HG03571 (cell line): ENCODE results near the gene ELAVL3.

Experiments
- ATAC-seq: cut with Tn5 transposase; IDR thresholded peaks from one replicate; pipeline ENCODE4 v1.9.1; 2021; ENCODE audit not compliant: unreplicated experiment

ELAVL3 gene

DNA sequence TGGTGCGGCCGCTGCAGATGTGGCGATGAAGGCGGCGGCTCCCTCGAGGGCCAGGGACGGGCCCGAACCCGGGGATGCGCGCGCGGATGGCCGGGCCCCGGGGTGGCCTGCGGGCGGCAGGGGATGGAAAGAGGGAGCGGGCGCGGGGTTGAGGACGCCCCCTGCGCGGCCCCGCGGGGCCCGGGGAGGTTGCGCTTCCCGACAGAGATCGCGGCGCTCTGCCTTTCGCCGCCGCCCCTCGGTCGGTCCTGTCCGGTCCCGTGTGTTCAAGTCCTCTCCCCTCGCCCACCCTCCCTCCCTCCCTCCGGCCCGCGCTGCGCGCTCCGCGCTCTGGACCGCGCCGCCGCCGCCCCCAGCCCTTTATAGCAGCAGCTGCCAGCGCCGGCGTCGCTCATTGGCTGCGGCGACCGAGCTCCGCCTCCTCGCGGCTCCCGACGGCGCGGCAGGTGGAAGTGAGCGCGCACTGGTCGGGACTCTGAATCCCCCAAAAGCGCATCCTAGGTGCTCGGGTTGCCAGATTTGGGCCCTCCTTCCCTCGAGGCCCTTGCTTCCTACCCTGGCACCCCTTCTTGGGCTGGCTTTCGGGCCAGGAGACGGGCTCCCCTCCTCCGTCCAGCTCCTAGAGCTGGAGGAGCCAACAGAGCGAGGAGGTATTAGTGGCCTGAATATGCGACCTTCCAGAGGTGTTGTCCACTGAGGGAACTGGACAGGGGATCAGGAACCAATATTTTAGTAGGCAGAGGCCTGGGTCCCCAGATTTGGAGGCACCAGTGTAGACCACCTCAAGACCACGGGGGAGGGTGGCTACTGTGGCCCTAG is at the start of gene ELAVL3:
Gene ELAVL3, minus strand, starts transcription at position 332 of the 819 bp plus-strand sequence. CDS start 438 bp downstream, outside the sequence.
- no peak for ATAC-seq

GRCh38 chr19:11530432-11530831 is 49.6 kb upstream of the ELAVL3 start:
- no peak for ATAC-seq

DNA sequence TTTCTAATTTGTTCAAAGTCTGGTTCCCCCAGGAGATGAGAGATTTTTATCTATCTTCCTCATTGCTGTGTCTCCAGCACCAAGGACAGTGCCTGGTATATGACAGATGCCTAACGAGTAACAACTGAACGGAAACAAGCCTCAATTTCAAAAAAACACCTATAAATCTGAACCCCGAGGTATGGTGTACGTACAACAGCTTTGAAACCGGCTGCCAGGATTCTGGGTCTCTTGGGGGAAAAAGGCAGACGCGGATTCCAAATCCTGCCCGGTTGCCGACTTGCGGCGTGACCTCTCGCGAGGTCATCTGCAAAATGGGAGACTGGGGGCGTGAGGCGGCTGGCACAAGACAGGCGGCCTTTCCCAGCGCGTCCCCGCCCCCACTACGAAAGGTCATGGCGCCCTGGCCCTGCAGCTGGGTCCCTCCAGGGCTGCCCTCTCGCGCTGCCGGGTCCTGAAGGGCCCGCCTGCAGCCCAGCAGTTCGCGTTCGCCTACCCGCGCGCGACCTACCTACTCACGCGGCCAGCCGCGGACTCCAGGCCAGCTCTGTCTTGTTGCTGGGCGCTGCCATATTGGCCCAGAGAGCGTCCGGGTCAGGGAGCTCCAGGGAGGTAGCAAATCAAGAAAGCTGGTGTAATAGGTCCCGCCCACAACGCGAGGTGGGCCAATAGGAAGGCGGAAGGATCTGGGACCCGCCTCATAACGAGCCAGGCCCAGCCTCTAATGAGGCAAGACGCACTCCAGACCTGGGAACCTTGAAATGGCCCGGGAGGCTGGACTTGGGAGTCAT is 47.9 kb upstream of the ELAVL3 start, which contains the start of gene ECSIT:
Gene ECSIT, minus strand, starts transcription at position 584 of the 791 bp plus-strand sequence. CDS start 9,964 bp downstream, outside the sequence.
- ATAC-seq: peak; percentile 89

- no peak for ATAC-seq
These were observed 38.3 kb upstream of the ELAVL3 start for GRCh38 chr19:11519138-11519537.

DNA sequence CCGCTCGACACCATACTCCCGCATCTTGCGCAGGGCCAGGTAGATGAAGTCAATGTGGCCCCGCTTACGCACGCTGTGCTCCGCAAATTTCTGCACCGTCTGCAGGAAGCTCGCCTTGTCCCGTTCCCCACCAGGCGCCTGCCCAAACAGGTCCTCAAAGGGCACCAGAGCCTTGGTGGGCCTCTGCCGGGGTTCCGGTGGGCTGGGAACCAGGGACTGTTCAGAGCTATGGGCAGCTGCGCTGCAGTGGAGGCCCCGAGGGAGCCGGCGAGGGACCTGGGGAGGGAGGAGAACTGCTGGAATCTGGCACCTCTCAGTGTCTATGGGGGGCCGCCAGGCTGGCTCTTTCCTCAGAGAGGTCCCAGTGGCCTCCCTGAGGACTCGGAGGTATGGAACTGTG is 33.1 kb upstream of the ELAVL3 start:
- no peak for ATAC-seq

- no peak for ATAC-seq
These were observed 29.6 kb upstream of the ELAVL3 start for GRCh38 chr19:11510444-11510843.

DNA sequence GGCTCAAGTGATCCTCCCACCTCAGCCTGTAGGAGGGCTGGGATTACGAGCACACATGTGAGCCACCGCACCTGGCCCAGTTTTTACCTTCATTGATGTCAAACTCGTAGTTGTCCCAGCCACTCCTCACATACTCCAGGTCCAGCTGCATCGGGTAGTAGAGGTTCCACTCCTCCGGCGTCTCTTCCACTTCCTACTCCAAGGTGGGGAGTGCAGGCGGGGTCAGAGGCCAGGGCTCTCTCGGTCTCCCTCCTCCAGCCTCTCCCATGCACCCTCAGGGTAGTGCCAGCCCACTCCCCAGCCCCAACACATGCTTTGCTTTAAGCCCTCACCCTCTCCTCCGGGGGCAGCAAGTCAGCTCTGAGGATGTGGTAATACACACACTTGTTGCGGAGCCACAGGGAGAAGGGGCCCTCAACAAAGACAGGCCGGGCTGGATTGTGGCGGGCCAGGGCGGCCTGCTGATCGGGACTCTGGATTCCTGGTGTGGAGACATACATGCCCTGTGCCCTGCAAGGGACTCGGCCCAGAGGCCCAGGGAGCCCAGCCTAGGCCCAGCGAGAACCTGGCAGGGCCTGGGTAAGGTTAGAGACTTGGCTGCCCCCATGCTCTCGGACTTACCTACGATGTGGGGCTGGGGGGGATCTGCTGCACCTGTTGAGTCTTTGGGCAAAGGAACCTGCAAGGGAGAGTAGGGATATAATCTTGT is 26.7 kb upstream of the ELAVL3 start:
- no peak for ATAC-seq

DNA sequence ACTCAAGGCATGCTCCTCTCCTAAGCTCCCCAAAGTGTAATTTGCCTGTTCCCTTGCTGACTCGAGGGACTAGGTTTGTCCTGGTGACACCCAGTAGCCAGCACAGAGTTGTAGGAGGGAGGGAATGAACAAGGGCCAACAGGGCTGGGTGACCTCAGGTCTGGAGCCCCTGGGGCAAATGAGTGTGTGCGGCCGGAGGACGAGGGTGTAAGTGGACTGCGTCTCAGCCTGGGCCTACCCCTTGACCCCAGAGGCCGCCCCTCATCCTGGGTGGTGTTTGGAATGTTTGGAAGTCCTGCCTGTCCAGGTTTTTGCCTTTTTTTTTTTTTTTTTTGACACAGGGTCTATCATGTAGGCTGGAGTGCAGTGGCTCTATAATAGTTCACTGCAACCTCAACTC is 26.1 kb upstream of the ELAVL3 start:
- no peak for ATAC-seq

DNA sequence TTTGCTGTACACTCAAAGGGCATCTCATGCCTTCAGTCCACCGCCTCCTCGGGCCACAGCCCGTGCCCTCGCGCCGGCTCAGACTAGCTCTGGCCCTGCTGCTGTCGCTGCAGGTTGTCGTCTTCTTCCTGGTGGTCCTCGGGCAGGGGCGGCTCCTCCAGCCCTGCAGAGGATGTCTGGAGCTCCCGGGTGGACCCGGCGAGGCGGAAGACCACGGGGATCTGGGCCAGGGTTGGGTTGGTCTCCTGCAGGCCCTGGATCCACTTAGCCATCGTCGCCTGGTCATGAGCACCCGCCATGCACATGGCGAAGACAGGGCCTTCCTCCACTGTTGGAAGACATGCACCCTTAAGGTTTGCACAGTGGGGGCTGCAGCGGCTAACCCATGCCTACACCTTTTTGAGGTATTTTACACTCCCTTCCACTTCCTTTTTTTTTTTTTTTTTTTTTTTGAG is 25.3 kb upstream of the ELAVL3 start:
- ATAC-seq: peak; percentile 33

- peak; percentile 30 for ATAC-seq
These were observed 24.8 kb upstream of the ELAVL3 start, which contains the start of gene ZNF653 for GRCh38 chr19:11505504-11506100. Gene ZNF653 (minus strand): TSS chr19:11505839. CDS start chr19:11505786, 53 bp downstream.

GRCh38 chr19:11505032-11505503 is 24.2 kb upstream of the ELAVL3 start:
- peak; percentile 79 for ATAC-seq

DNA sequence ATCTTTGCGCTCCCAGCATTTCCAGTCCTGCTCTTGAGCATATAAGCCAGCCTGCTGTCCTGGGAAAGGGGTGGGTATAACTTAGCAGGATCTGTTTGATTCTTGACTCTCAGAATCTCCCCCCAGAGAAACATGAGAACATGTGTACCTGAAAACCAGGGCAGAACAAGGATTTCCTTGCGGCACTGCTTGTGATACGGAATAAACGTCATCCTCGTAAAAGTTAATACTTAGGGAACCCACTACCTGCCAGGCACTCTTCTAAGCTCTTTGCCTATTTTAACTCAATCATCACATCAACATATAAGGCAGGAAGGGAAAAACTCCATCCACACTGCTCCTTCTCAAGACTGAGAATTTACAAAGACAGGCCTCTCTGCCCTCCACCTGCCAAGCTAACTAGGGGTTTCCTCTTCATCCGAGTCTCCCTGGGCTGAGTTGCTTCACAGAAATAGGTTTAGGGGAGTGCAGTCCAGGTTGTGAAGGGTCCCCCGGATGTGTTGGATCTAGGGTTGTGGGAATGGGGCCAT is 23.7 kb upstream of the ELAVL3 start:
- no peak for ATAC-seq

- no peak for ATAC-seq
These were observed 19.1 kb upstream of the ELAVL3 start for GRCh38 chr19:11499890-11500420.

DNA sequence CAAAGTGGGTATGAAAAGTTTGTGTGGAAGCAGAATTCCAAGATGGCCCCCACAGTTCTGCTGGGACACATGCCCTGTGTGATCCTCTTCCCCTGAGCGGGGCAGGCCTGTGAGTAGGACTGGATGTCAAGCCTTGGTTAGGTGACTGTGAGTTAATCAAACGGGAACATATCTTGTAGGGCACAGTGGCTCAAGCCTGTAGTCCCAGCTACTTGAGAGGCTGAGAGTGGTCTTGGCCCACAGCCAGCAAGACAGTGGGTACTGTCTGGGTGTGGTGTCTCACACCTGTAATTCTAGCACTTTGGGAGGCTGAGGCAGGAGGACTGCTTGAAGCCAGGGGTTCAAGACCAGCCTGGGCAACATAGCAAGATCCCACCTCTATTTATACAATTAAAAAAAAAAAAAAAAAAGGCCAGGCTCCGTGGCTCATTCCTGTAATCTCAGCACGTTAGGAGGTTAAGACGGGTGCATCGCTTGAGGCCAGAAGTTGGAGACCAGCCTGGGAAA is 18.4 kb upstream of the ELAVL3 start:
- ATAC-seq: no peak

- no peak for ATAC-seq
These were observed 15.7 kb upstream of the ELAVL3 start for GRCh38 chr19:11496391-11497163.

DNA sequence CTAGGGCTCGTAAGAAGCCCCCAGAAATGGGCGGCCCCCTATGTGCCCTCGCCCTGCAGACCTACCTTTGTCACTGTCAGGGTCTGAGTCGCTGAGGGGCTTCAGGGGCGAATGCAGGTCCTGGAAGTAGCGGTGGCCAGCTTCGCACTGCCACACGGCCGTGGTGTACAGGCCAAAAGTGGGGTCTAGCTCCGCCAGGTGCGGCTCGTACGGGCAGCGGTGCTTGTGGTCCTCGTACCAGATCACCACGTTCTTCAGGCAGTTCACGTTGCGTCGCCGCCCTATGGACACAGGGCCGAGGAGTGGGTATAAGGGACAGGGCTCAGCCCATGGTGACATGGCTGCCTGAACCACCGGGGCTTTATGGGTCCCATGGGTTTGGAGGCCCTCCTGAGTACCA is 15.0 kb upstream of the ELAVL3 start:
- ATAC-seq: no peak

DNA sequence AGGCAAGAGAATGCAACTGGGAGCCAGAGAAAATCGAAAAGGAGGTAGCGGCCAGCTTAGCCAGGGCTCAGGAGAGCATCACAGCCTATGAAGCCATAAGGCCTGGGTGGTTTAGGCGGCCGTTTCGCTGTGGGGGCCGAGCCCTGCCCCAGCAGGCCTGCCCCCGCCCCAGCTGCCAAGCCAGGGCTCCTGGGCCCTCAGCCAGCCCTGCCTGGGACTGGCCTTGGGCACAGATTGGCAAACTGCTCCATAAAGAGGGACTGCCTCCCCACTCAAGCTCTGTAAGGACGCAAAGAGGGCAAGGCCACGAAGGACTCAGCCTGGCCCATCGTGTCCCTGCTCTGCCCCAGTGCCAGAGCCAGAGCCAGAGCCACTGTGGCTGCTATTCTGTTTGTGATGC is 14.6 kb upstream of the ELAVL3 start:
- ATAC-seq: no peak

DNA sequence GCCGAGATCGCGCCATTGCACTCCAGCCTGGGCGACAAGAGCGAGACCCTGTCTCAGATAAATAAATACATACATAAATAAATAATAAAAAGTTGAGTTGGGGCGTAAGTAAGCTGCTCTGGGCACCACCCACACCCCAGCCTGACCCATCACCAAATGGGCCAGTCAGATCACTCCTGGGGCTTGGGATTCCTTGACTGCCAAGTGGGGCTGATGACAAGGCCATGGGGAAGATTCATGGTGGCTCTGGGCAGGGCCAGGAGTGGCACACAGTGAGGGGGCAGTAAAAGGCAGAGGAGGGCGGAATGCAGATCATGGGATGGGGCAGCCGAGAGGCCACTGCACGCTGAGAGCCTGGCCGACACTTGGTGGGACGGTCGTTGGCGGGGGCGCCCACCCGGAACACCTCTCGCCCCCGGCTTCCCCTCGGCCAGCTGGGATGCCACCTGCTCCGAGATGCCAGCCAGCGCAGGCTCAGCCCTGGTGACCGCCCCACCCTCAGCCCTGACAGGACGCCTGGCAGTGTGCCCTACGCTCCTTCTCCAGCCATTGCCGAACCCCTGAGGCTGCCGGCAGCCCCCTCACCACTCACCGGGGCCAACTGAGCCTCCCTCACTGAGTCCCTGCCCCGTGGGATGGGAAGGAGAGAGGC is 13.9 kb upstream of the ELAVL3 start:
- ATAC-seq: no peak

GRCh38 chr19:11489378-11489777 is 8.5 kb upstream of the ELAVL3 start:
- no peak for ATAC-seq
